ENCODE measurements around the gene ALX3. TPM values are rescaled to one million over a fixed set of nuclear protein-coding genes. Genes with fewer than 3 reads are reported as not detected.
A peak's percentile ranks its signal among the peaks of the same experiment; 100 is the strongest.

ALX3 gene
- total and polyA plus RNA-seq, 10 of the 15 experiments (the other 5 are each of a cell fraction or from before 2014, with no cell fraction given) = not detected

DNA sequence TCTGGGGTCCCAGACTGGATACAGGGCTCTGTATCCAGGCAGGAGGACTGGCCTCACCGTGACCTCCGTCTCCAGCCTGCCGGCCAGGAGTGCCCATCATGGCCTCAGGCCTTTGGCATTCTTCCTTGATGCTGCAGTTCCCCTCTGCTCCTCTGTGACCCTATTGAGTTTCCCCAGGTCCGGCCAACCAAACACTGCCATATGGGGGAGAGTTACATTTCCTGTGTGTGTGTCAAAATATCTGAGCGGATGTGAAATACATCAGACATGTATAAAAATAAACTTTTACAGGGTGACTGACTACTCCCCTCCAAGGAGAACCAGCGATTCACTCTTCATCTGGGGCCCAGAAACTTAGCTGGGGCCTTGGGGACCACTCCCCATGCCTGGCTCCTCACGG lies 31.6 kb upstream of the ALX3 start:
- in situ Hi-C loops (cut with MboI) (no loop called here), intact Hi-C loops (cut with micrococcal nuclease; ENCODE audit: unreplicated experiment) (no loop called here)
- BruUV-seq (replicated peaks) = no TSS peak
- Histone ChIP-seq H4K20me1 (ENCODE audit: control insufficient read depth, insufficient read depth) (no peaks in the 10 kb centered on the region), H3K4me2 (ENCODE audit: control insufficient read depth, insufficient read depth) (peak overlapping the region; percentile 39; the same call in 1 of the 2 replicates), H3K27me3 (replicated peaks in 1 of 2; ENCODE audit: control insufficient read depth in 2 of 2, insufficient read depth in 2 of 2, low read length in 1 of 2) (peaks cover 0 to 2% of the 10 kb centered on the region in 2 experiments; a peak in 2 of 4 replicates), H3K9me3 (replicated peaks; ENCODE audit: control insufficient read depth, insufficient read depth, low read length) (no peaks in the 10 kb centered on the region), H3K79me2 (ENCODE audit: control insufficient read depth, insufficient read depth, low read length) (no peaks in the 10 kb centered on the region), H3K9ac (ENCODE audit: control insufficient read depth, insufficient read depth, low read length) (peak overlapping the region; percentile 7), H3K4me3 (no peak overlapping the region), H3K36me3 (ENCODE audit: control insufficient read depth in 2 of 2, insufficient read depth in 2 of 2, low read length in 1 of 2) (no peaks in the 10 kb centered on the region), H2AFZ (ENCODE audit: control insufficient read depth, low read depth, low read length) (peak overlapping the region; percentile 61), H3K27ac (ENCODE audit: control insufficient read depth, insufficient read depth) (peak overlapping the region; percentile 41), H3K4me1 (ENCODE audit: control insufficient read depth, insufficient read depth, low read length) (peaks cover 16% of the 10 kb centered on the region)
- ChIA-PET CTCF (interaction anchor here (1.2 to 11.8 kb wide), 5 partner anchors 12 to 67 kb away, joined by 3 to 120 read pairs (median 14); partner anchors contain the start of gene STRIP1), SMC1A (ENCODE audit: uncharacterized antibody, unreplicated experiment) (interaction anchor here (1.1 kb wide), 1 partner anchor 14 kb away, joined by 8 read pairs; no protein-coding TSS in a partner anchor), RAD21 (ENCODE audit: unreplicated experiment) (interaction anchor here (3.8 kb wide), 1 partner anchor 10 kb away, joined by 14 read pairs; no protein-coding TSS in a partner anchor), POLR2A (no interaction called here)
- FAIRE-seq = no peak
- peak; percentile 9 for DNase-seq (ENCODE audit: low read depth, low spot score)
- ATAC-seq = peak; percentile 30; the same call in 2 of the 3 replicates
- 35% methylated on average over 7 of the region's 7 CpGs for WGBS (ENCODE audit: insufficient coverage, insufficient replicate concordance, low lambda C conversion rate, missing lambda C conversion rate)
- TF ChIP-seq, protein P1, sequence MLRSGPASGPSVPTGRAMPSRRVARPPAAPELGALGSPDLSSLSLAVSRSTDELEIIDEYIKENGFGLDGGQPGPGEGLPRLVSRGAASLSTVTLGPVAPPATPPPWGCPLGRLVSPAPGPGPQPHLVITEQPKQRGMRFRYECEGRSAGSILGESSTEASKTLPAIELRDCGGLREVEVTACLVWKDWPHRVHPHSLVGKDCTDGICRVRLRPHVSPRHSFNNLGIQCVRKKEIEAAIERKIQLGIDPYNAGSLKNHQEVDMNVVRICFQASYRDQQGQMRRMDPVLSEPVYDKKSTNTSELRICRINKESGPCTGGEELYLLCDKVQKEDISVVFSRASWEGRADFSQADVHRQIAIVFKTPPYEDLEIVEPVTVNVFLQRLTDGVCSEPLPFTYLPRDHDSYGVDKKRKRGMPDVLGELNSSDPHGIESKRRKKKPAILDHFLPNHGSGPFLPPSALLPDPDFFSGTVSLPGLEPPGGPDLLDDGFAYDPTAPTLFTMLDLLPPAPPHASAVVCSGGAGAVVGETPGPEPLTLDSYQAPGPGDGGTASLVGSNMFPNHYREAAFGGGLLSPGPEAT (IDR thresholded peaks at IDR 0.05; ENCODE audit: low read depth) = no peak
- peak; percentile 49 to 89 for TF ChIP-seq SRF (IDR thresholded peaks at IDR 0.05; ENCODE audit: low read depth in 2 of 2, low read length in 2 of 2)
- TF ChIP-seq CHD4 (IDR thresholded peaks at IDR 0.05) = no peak
- 0 out of 2 replicates have a peak, but pooled peaks have one; percentile 20 for TF ChIP-seq FOXM1 (IDR thresholded peaks at IDR 0.05; ENCODE audit: low read depth, low read length)
- TF ChIP-seq POLR2A (IDR thresholded peaks at IDR 0.05; ENCODE audit: low read depth, low read length) = peak; percentile 34; the same call in 1 of the 2 replicates
- TF ChIP-seq RFX5 (IDR thresholded peaks at IDR 0.05; ENCODE audit: low read depth, low read length) = no peak
- TF ChIP-seq EED (IDR thresholded peaks at IDR 0.05; ENCODE audit: low read depth) = peak; percentile 35; the same call in 1 of the 2 replicates

Measured in GM12878 (cell line).